HepG2 (cell line): ENCODE data around the gene SRRM1. TPM values are rescaled to one million over a fixed set of nuclear protein-coding genes. Genes with fewer than 3 reads are reported as not detected.

Experiments used
- ATAD3A ChIP-seq: sonication (generic); formaldehyde crosslinking; IDR thresholded peaks from 2 replicates; pipeline ENCODE4 v1.4.0; 2020; ENCODE audit warnings: missing genetic modification reagents
- DPF2 ChIP-seq: sonication (generic); formaldehyde crosslinking; IDR thresholded peaks from 2 replicates; pipeline ENCODE4 v1.4.0; 2020; ENCODE audit warnings: mild to moderate bottlenecking, low read depth, missing genetic modification reagents, borderline replicate concordance
- GABPB1 ChIP-seq: IDR thresholded peaks from 2 replicates; pipeline ENCODE4 v1.6.1; 2016; ENCODE audit warnings: mild to moderate bottlenecking, missing genetic modification reagents, moderate library complexity, missing compliant biosample characterization
- HDAC2 ChIP-seq: sonication (generic); formaldehyde crosslinking; IDR thresholded peaks from 2 replicates; pipeline ENCODE4 v1.4.0; 2020; ENCODE audit warnings: missing genetic modification reagents
- HES4 ChIP-seq: sonication (generic); formaldehyde crosslinking; IDR thresholded peaks from 2 replicates; pipeline ENCODE4 v1.9.0; 2021; ENCODE audit warnings: mild to moderate bottlenecking, missing genetic modification reagents, borderline replicate concordance
- HNF4A ChIP-seq: sonication (generic); formaldehyde crosslinking; IDR thresholded peaks from 2 replicates; pipeline ENCODE4 v1.4.0; 2020; ENCODE audit warnings: missing genetic modification reagents
- IKZF4 ChIP-seq: sonication (generic); formaldehyde crosslinking; IDR thresholded peaks from 2 replicates; pipeline ENCODE4 v1.5.1; 2020; ENCODE audit warnings: borderline replicate concordance, mild to moderate bottlenecking, low read depth, missing genetic modification reagents; ENCODE audit errors: not compliant biosample characterization
- MED1 ChIP-seq: sonication (generic); formaldehyde crosslinking; IDR thresholded peaks from 2 replicates; pipeline ENCODE4 v1.4.0; 2020; ENCODE audit warnings: missing genetic modification reagents
- MIER2 ChIP-seq: IDR thresholded peaks from 2 replicates; pipeline ENCODE4 v1.6.1; 2016; ENCODE audit warnings: missing biosample characterization, missing genetic modification reagents
- RXRB ChIP-seq: IDR thresholded peaks from 2 replicates; pipeline ENCODE4 v1.6.1; 2016; ENCODE audit warnings: borderline replicate concordance, missing genetic modification reagents, missing compliant biosample characterization
- SIX4 ChIP-seq: sonication (generic); formaldehyde crosslinking; IDR thresholded peaks from 2 replicates; pipeline ENCODE4 v1.4.0; 2020; ENCODE audit warnings: missing genetic modification reagents
- SSRP1 ChIP-seq: IDR thresholded peaks from 2 replicates; pipeline ENCODE4 v1.6.1; 2016; ENCODE audit warnings: control low read depth
- TAF15 ChIP-seq: fragments of 200-400 bp; formaldehyde crosslinking; IDR thresholded peaks from one replicate; pipeline ENCODE4 v1.6.1; 2018; ENCODE audit warnings: mild to moderate bottlenecking, low read depth, low read length; ENCODE audit not compliant: poor library complexity, severe bottlenecking
- ZFP41 ChIP-seq: sonication (generic); formaldehyde crosslinking; IDR thresholded peaks from 2 replicates; pipeline ENCODE4 v1.4.0; 2020; ENCODE audit warnings: mild to moderate bottlenecking, missing genetic modification reagents, borderline replicate concordance
- ZNF296 ChIP-seq: sonication (generic); formaldehyde crosslinking; conservative IDR thresholded peaks from 2 replicates; pipeline ENCODE4 v1.5.0; 2020; ENCODE audit warnings: mild to moderate bottlenecking, missing genetic modification reagents
- ZNF3 ChIP-seq: IDR thresholded peaks from 2 replicates; pipeline ENCODE4 v1.7.0; 2017; ENCODE audit warnings: inconsistent platforms
- ZNF354B ChIP-seq: sonication (generic); formaldehyde crosslinking; IDR thresholded peaks from 2 replicates; pipeline ENCODE4 v1.8.0; 2022; ENCODE audit warnings: mild to moderate bottlenecking, missing genetic modification reagents
- ZNF703 ChIP-seq: sonication (generic); formaldehyde crosslinking; IDR thresholded peaks from 2 replicates; pipeline ENCODE4 v1.5.1; 2020; ENCODE audit warnings: missing genetic modification reagents, mild to moderate bottlenecking, moderate library complexity, borderline replicate concordance
- polyA plus RNA-seq, 8 experiments: library from polyadenylated mRNA; depleted of rRNA in 3 of 8; stranded (reverse) in 7 of 8; unstranded in 1 of 8; fragments of >200 nt; fragmentation: Illumina TruSeq in 4 of 8; extraction: Trizol in 4 of 8; gene quantifications; 2 replicates each; pipeline versions ENCODE4 v1.2.1 to v1.2.3, GENCODE V29; 2011 to 2016; ENCODE audit warnings: low read depth in 4 of 8, missing spikeins in 1 of 8, mixed read lengths in 1 of 8; ENCODE audit not compliant: insufficient read depth in 1 of 8
- total RNA-seq, 5 experiments: library from RNA; depleted of rRNA; stranded (reverse); fragments of >200 nt; fragmentation: Illumina TruSeq; extraction: Trizol; gene quantifications; 2 replicates each; pipeline ENCODE4 v1.2.3, GENCODE V29; 2016; ENCODE audit warnings: low read depth in 1 of 5
- TF ChIP-seq, protein P1 (sequence below): IDR thresholded peaks from 2 replicates; pipeline ENCODE4 v1.6.1; 2016; ENCODE audit warnings: missing compliant biosample characterization, missing genetic modification reagents, borderline replicate concordance
- TF ChIP-seq, protein P2 (sequence below): sonication (generic); formaldehyde crosslinking; IDR thresholded peaks from 2 replicates; pipeline ENCODE4 v1.4.0; 2020; ENCODE audit warnings: mild to moderate bottlenecking, missing genetic modification reagents
- TF ChIP-seq, protein P3 (sequence below): sonication (generic); formaldehyde crosslinking; IDR thresholded peaks from 2 replicates; pipeline ENCODE4 v1.4.0; 2020; ENCODE audit warnings: missing genetic modification reagents
- TF ChIP-seq, protein P4 (sequence below): sonication (generic); formaldehyde crosslinking; IDR thresholded peaks from 2 replicates; pipeline ENCODE4 v1.5.0; 2020; ENCODE audit warnings: missing genetic modification reagents

Gene SRRM1
- total and polyA plus RNA-seq, 2 of the 13 experiments (the other 11 are each of a cell fraction or from before 2014, with no cell fraction given): 31.6 to 44.5 TPM

DNA sequence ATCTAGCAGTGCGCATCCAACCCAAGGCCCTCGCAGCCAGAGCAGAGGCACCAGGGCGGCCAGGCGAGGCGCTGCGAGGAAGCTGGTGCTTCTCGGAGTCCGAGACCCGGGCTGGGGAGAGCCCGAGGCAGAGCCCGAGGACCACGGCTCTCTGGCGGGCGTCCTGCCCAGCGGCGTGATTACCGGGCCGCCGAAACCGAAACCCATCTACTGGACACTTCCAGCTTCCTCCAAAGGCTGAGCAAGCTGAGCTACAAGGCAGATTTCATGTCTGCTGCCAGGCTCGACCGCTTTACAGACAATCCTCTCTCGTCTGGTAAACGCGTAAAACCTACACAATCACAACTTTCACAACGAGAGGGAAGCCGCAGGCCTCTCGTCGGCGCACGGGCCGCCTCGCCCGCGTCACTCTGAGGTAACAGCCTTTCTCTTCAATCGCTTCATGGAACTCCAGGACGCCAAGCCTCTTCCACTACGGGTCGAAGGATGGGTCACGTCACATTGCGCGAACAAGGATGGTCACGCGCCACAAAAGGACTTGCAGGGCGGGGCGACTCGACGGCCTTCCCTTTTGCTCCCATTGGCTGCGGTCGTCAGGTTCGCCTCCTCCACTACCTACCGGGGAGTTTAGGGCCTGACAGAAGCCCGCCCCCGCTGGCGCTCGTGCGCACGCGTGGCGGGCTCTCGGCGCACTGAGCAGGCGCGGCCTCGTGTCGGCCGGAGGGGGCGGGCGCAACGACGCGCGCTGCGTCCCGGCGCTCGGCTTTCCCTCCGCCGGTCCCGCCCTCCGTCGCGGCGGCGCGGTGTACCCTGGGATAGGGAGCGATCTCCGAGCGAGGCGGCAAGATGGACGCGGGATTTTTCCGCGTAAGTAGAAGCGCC, at the start of gene SRRM1 (continued):
- TF ChIP-seq RXRB (peak; percentile 49; the same call in 1 of the 2 replicates), ZNF354B (0 out of 2 replicates have a peak, but pooled peaks have one; percentile 68), TAF15 (no peak), MED1 (CRISPR knock-in tag) (peak; percentile 69; the same call in 1 of the 2 replicates), DPF2 (CRISPR knock-in tag) (no peak), HNF4A (CRISPR knock-in tag) (0 out of 2 replicates have a peak, but pooled peaks have one; percentile 22), HDAC2 (peak; percentile 86), ZNF3 (no peak), SIX4 (CRISPR knock-in tag) (no peak), SSRP1 (CRISPR knock-in tag) (0 out of 2 replicates have a peak, but pooled peaks have one; percentile 46), GABPB1 (CRISPR knock-in tag) (peak; percentile 78), ZFP41 (peak; percentile 74; the same call in 1 of the 2 replicates), HES4 (CRISPR knock-in tag) (peak; percentile 85), MIER2 (CRISPR knock-in tag) (0 out of 2 replicates have a peak, but pooled peaks have one; percentile 24), ATAD3A (CRISPR knock-in tag) (no peak), IKZF4 (CRISPR knock-in tag) (peak; percentile 71), ZNF296 (CRISPR knock-in tag) (no peak), ZNF703 (CRISPR knock-in tag) (no peak)
- TF ChIP-seq, protein P1, sequence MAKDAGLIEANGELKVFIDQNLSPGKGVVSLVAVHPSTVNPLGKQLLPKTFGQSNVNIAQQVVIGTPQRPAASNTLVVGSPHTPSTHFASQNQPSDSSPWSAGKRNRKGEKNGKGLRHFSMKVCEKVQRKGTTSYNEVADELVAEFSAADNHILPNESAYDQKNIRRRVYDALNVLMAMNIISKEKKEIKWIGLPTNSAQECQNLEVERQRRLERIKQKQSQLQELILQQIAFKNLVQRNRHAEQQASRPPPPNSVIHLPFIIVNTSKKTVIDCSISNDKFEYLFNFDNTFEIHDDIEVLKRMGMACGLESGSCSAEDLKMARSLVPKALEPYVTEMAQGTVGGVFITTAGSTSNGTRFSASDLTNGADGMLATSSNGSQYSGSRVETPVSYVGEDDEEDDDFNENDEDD (CRISPR knock-in tag): peak; percentile 80; the same call in 1 of the 2 replicates
- TF ChIP-seq, protein P2, sequence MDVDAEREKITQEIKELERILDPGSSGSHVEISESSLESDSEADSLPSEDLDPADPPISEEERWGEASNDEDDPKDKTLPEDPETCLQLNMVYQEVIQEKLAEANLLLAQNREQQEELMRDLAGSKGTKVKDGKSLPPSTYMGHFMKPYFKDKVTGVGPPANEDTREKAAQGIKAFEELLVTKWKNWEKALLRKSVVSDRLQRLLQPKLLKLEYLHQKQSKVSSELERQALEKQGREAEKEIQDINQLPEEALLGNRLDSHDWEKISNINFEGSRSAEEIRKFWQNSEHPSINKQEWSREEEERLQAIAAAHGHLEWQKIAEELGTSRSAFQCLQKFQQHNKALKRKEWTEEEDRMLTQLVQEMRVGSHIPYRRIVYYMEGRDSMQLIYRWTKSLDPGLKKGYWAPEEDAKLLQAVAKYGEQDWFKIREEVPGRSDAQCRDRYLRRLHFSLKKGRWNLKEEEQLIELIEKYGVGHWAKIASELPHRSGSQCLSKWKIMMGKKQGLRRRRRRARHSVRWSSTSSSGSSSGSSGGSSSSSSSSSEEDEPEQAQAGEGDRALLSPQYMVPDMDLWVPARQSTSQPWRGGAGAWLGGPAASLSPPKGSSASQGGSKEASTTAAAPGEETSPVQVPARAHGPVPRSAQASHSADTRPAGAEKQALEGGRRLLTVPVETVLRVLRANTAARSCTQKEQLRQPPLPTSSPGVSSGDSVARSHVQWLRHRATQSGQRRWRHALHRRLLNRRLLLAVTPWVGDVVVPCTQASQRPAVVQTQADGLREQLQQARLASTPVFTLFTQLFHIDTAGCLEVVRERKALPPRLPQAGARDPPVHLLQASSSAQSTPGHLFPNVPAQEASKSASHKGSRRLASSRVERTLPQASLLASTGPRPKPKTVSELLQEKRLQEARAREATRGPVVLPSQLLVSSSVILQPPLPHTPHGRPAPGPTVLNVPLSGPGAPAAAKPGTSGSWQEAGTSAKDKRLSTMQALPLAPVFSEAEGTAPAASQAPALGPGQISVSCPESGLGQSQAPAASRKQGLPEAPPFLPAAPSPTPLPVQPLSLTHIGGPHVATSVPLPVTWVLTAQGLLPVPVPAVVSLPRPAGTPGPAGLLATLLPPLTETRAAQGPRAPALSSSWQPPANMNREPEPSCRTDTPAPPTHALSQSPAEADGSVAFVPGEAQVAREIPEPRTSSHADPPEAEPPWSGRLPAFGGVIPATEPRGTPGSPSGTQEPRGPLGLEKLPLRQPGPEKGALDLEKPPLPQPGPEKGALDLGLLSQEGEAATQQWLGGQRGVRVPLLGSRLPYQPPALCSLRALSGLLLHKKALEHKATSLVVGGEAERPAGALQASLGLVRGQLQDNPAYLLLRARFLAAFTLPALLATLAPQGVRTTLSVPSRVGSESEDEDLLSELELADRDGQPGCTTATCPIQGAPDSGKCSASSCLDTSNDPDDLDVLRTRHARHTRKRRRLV (CRISPR knock-in tag): no peak
- TF ChIP-seq, protein P3, sequence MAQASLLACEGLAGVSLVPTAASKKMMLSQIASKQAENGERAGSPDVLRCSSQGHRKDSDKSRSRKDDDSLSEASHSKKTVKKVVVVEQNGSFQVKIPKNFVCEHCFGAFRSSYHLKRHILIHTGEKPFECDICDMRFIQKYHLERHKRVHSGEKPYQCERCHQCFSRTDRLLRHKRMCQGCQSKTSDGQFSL (CRISPR knock-in tag): no peak
- TF ChIP-seq, protein P4, sequence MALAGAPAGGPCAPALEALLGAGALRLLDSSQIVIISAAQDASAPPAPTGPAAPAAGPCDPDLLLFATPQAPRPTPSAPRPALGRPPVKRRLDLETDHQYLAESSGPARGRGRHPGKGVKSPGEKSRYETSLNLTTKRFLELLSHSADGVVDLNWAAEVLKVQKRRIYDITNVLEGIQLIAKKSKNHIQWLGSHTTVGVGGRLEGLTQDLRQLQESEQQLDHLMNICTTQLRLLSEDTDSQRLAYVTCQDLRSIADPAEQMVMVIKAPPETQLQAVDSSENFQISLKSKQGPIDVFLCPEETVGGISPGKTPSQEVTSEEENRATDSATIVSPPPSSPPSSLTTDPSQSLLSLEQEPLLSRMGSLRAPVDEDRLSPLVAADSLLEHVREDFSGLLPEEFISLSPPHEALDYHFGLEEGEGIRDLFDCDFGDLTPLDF (CRISPR knock-in tag): peak; percentile 55; the same call in 1 of the 2 replicates
